Peyer's patch (tissue), 4 donors: ENCODE data around the gene OR2C3. TPM values are rescaled to one million over a fixed set of nuclear protein-coding genes. Genes with fewer than 3 reads are reported as not detected.

ENCODE experiments used
- DNase-seq, 3 donors: peaks; one replicate each; pipeline ENCODE4 v3.0.0-alpha.2; 2017 to 2019
- H3K27ac ChIP-seq, 4 donors: fragments of 200-600 bp; sonication (generic); one replicate each; pipeline ENCODE4 v1.5.1; 2016 to 2019
- H3K27me3 ChIP-seq, 2 donors: fragments of 200-600 bp; sonication (generic); one replicate each; pipeline ENCODE4 v1.5.1; 2019
- H3K36me3 ChIP-seq, 3 donors: fragments of 200-600 bp; sonication (generic); one replicate each; pipeline ENCODE4 v1.5.1; 2016 to 2019
- H3K4me1 ChIP-seq, 4 donors: fragments of 200-600 bp; sonication (generic); one replicate each; pipeline ENCODE4 v1.5.1; 2016 to 2019
- H3K4me3 ChIP-seq, 4 donors: fragments of 200-600 bp; sonication (generic); 1 replicate in 3 of 4; 2 replicates in 1 of 4; pipeline ENCODE4 v1.5.1; 2016 to 2019; ENCODE audit warnings: mild to moderate bottlenecking in 1 of 4
- H3K9me3 ChIP-seq, 4 donors: fragments of 200-600 bp; sonication (generic); one replicate each; pipeline ENCODE4 v1.5.1; 2016 to 2019; ENCODE audit warnings: mild to moderate bottlenecking in 1 of 4
- POLR2A ChIP-seq, 2 donors: fragments of 450-650 bp; IDR thresholded peaks; one replicate each; pipeline ENCODE4 v1.5.1; 2017; ENCODE audit warnings: antibody characterized with exemption in 2 of 2, mild to moderate bottlenecking in 2 of 2, moderate library complexity in 2 of 2
- total RNA-seq, 4 donors: library from RNA; depleted of rRNA; stranded (reverse); fragments of >200 nt; gene quantifications; one replicate each; pipeline ENCODE4 v1.1.0, GENCODE V29; 2016
- TF ChIP-seq, protein P1 (sequence below), 6 experiments: fragments of 450-650 bp in 4 of 6; fragments of 200-600 bp in 2 of 6; sonication (generic) in 1 of 6; IDR thresholded peaks; one replicate each; pipeline ENCODE4 v1.5.1; 2017 to 2019; ENCODE audit warnings: antibody characterized with exemption in 6 of 6, mild to moderate bottlenecking in 3 of 6, moderate library complexity in 1 of 6

The OR2C3 gene
- total RNA-seq, 4 donors from 2014 or later: not detected

DNA sequence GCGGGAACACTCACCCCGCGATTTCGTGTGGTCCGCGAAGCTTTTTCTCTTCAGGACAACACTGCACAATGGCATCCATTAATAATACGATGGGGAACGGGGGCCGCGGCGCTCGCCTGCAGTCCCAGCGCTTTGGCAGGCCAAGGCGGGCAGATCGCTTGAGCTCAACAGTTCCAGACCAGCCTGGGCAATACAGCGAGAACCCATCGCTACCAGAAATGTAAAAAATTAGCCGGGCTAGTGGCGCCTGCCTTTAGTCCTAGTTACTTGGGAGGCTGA lies 17.7 kb downstream of the OR2C3 start:
- no peaks in the 10 kb centered on the region for H3K9me3 ChIP-seq
- H3K36me3 ChIP-seq: no peaks in the 10 kb centered on the region
- TF ChIP-seq, protein P1, sequence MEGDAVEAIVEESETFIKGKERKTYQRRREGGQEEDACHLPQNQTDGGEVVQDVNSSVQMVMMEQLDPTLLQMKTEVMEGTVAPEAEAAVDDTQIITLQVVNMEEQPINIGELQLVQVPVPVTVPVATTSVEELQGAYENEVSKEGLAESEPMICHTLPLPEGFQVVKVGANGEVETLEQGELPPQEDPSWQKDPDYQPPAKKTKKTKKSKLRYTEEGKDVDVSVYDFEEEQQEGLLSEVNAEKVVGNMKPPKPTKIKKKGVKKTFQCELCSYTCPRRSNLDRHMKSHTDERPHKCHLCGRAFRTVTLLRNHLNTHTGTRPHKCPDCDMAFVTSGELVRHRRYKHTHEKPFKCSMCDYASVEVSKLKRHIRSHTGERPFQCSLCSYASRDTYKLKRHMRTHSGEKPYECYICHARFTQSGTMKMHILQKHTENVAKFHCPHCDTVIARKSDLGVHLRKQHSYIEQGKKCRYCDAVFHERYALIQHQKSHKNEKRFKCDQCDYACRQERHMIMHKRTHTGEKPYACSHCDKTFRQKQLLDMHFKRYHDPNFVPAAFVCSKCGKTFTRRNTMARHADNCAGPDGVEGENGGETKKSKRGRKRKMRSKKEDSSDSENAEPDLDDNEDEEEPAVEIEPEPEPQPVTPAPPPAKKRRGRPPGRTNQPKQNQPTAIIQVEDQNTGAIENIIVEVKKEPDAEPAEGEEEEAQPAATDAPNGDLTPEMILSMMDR (IDR thresholded peaks at IDR 0.05): no peak
- TF ChIP-seq POLR2A (IDR thresholded peaks at IDR 0.05): no peak
- H3K4me1 ChIP-seq: no peaks in the 10 kb centered on the region
- DNase-seq: no peak
- no peak overlapping the region for H3K27ac ChIP-seq
- no peaks in the 10 kb centered on the region for H3K27me3 ChIP-seq
- H3K4me3 ChIP-seq: no peak overlapping the region

GRCh38 chr1:247517795-247518612 lies 18.2 kb downstream of the OR2C3 start:
- Histone ChIP-seq H3K4me3 (no peak overlapping the region), H3K27ac (no peak overlapping the region), H3K36me3 (no peaks in the 10 kb centered on the region), H3K4me1 (no peaks in the 10 kb centered on the region), H3K9me3 (no peaks in the 10 kb centered on the region), H3K27me3 (no peaks in the 10 kb centered on the region)
- DNase-seq: no peak
- no peak for TF ChIP-seq POLR2A (IDR thresholded peaks at IDR 0.05)
- TF ChIP-seq, protein P1 (IDR thresholded peaks at IDR 0.05): no peak

DNA sequence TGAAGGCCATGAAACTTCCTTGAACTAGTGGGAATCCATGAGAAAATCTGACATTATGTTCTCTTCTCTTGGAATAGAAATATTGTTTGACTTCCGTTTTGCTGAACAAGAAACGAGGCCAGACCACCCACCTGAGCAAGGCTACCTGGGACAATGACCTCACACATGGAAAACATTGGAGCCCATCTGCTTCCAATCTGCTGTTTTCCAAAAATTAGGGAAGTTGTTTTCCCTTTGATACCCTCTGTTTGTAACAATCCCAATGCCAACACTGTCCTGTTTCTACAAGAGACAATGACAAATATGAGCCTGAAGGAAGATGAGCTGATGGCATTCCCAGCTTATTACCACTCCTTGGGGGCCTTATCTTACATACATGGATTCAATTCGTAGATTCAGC lies 29.4 kb downstream of the OR2C3 start:
- Histone ChIP-seq H3K9me3 (no peaks in the 10 kb centered on the region), H3K36me3 (no peaks in the 10 kb centered on the region), H3K27ac (no peak overlapping the region), H3K4me3 (no peak overlapping the region), H3K27me3 (no peaks in the 10 kb centered on the region), H3K4me1 (no peaks in the 10 kb centered on the region)
- TF ChIP-seq POLR2A (IDR thresholded peaks at IDR 0.05): no peak
- TF ChIP-seq, protein P1 (IDR thresholded peaks at IDR 0.05): no peak
- DNase-seq: no peak

DNA sequence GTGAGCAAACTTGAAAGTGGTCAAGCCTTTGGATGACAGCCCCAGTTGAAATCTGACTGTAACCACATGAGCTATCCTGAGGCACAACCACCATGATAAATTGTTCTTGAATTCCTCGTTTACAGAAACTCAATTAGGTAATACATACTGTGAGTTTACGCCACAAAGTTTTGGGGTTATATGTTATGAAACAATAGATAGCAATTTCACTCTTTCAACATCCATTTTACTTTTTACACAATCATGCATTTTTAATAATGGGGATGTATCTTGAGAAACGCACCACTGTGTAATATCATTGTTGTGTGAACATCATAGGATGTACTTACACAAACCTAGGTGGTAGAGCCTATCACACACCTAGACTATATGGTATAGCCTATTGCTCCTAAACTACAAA lies 35.4 kb downstream of the OR2C3 start:
- H3K9me3 ChIP-seq: no peaks in the 10 kb centered on the region
- DNase-seq: no peak
- no peak overlapping the region for H3K27ac ChIP-seq
- H3K4me3 ChIP-seq: no peak overlapping the region
- no peaks in the 10 kb centered on the region for H3K27me3 ChIP-seq
- no peaks in the 10 kb centered on the region for H3K4me1 ChIP-seq
- no peaks in the 10 kb centered on the region for H3K36me3 ChIP-seq
- no peak for TF ChIP-seq POLR2A (IDR thresholded peaks at IDR 0.05)
- TF ChIP-seq, protein P1 (IDR thresholded peaks at IDR 0.05): no peak

- H3K4me1 ChIP-seq: no peaks in the 10 kb centered on the region
- no peaks in the 10 kb centered on the region for H3K27me3 ChIP-seq
- no peak overlapping the region for H3K27ac ChIP-seq
- H3K36me3 ChIP-seq: no peaks in the 10 kb centered on the region
- no peak for TF ChIP-seq POLR2A (IDR thresholded peaks at IDR 0.05)
- TF ChIP-seq, protein P1 (IDR thresholded peaks at IDR 0.05): no peak
- H3K4me3 ChIP-seq: no peak overlapping the region
- DNase-seq: no peak
- no peaks in the 10 kb centered on the region for H3K9me3 ChIP-seq
Measured at GRCh38 chr1:247496581-247497285, 39.5 kb downstream of the OR2C3 start.
